ENCODE measurements around the gene DYRK1B. TPM values are rescaled to one million over a fixed set of nuclear protein-coding genes. Genes with fewer than 3 reads are reported as not detected.

Gene DYRK1B
- total RNA-seq, 1 donor from 2014 or later: 54.0 TPM

DNA sequence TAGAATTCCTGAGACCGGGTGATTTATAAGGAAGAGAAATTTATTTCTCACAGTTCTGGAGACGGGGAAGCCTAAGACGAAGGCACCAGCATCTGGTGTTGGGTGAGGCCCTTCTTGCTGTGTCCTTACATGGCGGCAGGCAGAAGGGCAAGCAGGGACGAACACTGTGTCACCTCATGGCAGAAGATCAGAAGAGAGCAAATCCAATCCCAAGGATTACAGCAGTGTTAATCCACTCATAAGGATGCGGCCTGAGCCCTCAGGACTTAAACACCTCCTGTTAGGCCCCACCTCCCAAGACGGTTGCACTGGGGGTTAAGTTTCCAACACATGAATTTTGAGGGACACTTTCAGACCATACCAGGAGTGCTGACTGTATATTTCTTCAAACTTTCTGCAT is 18.9 kb upstream of the DYRK1B start:
- Mint-ChIP-seq H3K4me3 (no peak overlapping the region), H3K9me3 (peaks cover 1% of the 10 kb centered on the region), H3K27ac (no peak overlapping the region), H3K27me3 (ENCODE audit: low read depth) (peaks cover 6% of the 10 kb centered on the region), H3K4me1 (no peaks in the 10 kb centered on the region), H3K36me3 (no peaks in the 10 kb centered on the region)
- TF ChIP-seq, protein P1, sequence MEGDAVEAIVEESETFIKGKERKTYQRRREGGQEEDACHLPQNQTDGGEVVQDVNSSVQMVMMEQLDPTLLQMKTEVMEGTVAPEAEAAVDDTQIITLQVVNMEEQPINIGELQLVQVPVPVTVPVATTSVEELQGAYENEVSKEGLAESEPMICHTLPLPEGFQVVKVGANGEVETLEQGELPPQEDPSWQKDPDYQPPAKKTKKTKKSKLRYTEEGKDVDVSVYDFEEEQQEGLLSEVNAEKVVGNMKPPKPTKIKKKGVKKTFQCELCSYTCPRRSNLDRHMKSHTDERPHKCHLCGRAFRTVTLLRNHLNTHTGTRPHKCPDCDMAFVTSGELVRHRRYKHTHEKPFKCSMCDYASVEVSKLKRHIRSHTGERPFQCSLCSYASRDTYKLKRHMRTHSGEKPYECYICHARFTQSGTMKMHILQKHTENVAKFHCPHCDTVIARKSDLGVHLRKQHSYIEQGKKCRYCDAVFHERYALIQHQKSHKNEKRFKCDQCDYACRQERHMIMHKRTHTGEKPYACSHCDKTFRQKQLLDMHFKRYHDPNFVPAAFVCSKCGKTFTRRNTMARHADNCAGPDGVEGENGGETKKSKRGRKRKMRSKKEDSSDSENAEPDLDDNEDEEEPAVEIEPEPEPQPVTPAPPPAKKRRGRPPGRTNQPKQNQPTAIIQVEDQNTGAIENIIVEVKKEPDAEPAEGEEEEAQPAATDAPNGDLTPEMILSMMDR (IDR thresholded peaks at IDR 0.05; ENCODE audit: unreplicated experiment): no peak
- no peak for DNase-seq (ENCODE audit: low spot score in 2 of 2, unreplicated experiment in 2 of 2)

DNA sequence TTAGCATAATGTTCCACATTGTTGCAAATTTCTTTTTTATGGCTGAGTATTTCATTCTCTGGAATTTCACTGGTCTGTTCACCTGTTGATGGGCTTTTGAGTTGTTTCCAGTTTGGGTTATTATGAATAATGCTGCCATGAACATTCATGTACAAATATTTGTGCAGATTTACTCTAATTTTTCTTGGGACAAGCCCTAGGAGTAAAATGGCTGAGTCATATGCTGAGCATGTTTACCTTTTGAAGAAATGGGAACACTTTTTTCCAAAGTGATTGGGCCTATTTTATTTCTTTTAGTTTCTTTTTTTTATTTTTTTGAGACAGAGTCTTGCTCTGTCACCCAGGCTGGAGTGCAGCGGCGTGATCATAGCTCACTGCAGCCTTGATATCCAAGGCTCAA is 16.9 kb upstream of the DYRK1B start:
- no peaks in the 10 kb centered on the region for H3K9me3 Mint-ChIP-seq
- DNase-seq (ENCODE audit: low spot score in 2 of 2, unreplicated experiment in 2 of 2): no peak
- TF ChIP-seq, protein P1 (IDR thresholded peaks at IDR 0.05; ENCODE audit: unreplicated experiment): no peak
- no peaks in the 10 kb centered on the region for H3K36me3 Mint-ChIP-seq
- no peak overlapping the region for H3K27ac Mint-ChIP-seq
- peaks cover 6% of the 10 kb centered on the region for H3K27me3 Mint-ChIP-seq (ENCODE audit: low read depth)
- H3K4me3 Mint-ChIP-seq: no peak overlapping the region
- H3K4me1 Mint-ChIP-seq: peaks cover 14% of the 10 kb centered on the region

DNA sequence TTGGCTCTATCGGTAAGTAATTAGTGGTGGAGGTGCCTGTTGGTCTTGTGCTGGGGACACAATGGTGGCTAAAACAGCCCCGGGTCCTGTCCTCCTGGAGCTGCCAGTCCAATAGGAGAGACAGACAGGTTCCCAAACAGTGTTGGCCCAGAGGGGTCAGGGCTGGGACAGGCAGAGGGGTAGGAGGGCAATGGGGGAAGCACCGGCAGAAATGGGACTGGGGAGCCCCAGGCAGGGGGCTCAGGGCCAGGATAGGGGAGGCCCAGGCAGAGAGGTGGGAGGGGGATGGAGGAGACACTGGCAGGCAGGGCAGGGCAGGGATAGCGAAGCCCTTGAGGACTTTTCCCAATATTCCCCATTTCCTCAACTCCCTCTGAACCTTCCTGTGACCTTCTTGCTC is 14.4 kb upstream of the DYRK1B start:
- no peak overlapping the region for H3K27ac Mint-ChIP-seq
- no peaks in the 10 kb centered on the region for H3K9me3 Mint-ChIP-seq
- TF ChIP-seq, protein P1 (IDR thresholded peaks at IDR 0.05; ENCODE audit: unreplicated experiment): no peak
- H3K36me3 Mint-ChIP-seq: no peaks in the 10 kb centered on the region
- DNase-seq (ENCODE audit: low spot score in 2 of 2, unreplicated experiment in 2 of 2): no peak
- H3K4me3 Mint-ChIP-seq: no peak overlapping the region
- no peaks in the 10 kb centered on the region for H3K27me3 Mint-ChIP-seq (ENCODE audit: low read depth)
- peaks cover 35% of the 10 kb centered on the region for H3K4me1 Mint-ChIP-seq

DNA sequence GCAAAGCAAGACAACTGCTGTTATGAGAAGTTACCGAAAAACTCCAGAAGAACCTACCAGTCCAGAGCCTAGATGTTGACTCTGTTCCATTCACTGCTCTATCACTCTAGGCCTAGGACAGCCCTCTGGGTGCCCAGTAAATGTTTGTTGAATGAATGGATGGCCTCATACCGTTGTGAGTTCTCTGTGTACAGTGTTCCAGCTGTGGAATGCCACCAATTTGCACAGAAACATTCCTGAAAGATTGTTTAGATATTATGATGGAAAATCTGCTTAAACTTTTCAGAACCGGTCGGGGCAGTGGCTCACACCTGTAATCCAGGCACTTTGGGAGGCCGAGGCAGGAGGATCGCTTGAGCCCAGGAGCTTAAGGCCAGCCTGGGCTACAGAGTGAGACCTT is 13.6 kb upstream of the DYRK1B start:
- Mint-ChIP-seq H3K27me3 (ENCODE audit: low read depth) (no peaks in the 10 kb centered on the region), H3K9me3 (no peaks in the 10 kb centered on the region), H3K4me1 (peaks cover 43% of the 10 kb centered on the region), H3K36me3 (no peaks in the 10 kb centered on the region), H3K4me3 (no peak overlapping the region), H3K27ac (peak overlapping the region; percentile 95)
- DNase-seq (ENCODE audit: low spot score in 2 of 2, unreplicated experiment in 2 of 2): no peak
- TF ChIP-seq, protein P1 (IDR thresholded peaks at IDR 0.05; ENCODE audit: unreplicated experiment): no peak

DNA sequence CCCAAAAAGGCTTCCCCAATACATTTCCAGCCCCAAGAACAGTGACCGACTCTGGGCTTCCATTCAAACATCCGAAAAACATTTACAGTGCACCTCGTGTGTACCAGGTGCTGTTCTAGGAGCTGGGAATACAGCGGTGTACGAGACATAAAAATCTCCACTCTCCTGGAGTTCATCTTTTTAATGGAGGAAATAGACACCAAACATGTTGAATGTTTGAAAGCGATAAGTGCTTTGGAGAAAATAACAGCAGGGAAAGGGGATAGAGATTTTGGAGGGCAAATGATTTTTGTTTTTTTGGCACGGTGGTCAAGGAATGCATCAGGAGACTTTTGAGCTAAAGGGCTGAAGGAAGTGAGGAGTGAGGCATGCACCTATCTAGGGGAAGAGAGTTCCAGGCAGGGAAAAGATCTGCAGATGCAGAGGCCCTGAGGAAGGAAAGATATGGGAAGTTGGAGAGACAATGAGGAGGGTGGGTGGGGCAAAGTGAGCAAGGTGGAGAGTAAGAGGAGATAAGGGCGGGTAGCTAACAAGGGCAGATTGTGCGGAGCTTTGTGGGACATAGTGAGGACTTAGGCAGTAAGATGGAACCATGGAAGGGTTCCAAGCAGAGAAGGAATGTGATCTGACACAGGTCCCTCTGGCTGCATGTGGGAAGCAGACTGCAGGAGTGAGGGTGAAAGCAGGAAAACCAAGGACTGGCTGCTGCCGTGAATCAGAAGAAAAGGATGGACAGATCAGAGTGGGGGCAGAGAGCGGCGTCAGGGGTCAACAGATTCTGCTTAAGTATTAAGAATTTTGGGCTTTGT is 12.9 kb upstream of the DYRK1B start:
- H3K4me3 Mint-ChIP-seq: peak overlapping the region; percentile 90
- TF ChIP-seq, protein P1 (IDR thresholded peaks at IDR 0.05; ENCODE audit: unreplicated experiment): no peak
- no peaks in the 10 kb centered on the region for H3K9me3 Mint-ChIP-seq
- no peaks in the 10 kb centered on the region for H3K27me3 Mint-ChIP-seq (ENCODE audit: low read depth)
- no peaks in the 10 kb centered on the region for H3K36me3 Mint-ChIP-seq
- peaks cover 47% of the 10 kb centered on the region for H3K4me1 Mint-ChIP-seq
- no peak for DNase-seq (ENCODE audit: low spot score in 2 of 2, unreplicated experiment in 2 of 2)
- H3K27ac Mint-ChIP-seq: peak overlapping the region; percentile 95

All from mesothelial cell of epicardium (in vitro differentiated cells).